ENCODE results near the gene TUBB4A. TPM values are rescaled to one million over a fixed set of nuclear protein-coding genes. Genes with fewer than 3 reads are reported as not detected.

Gene TUBB4A
- total and polyA plus RNA-seq, 8 donors = 0.76 to 3.9 (median 0.89) TPM; not detected in 3

- peak overlapping the region in 3 of 5 donors; percentile 64 to 80 (median 64) for H3K27ac ChIP-seq
Measured at GRCh38 chr19:6482343-6482686, 19.8 kb downstream of the TUBB4A start.

GRCh38 chr19:6481541-6482342 lies 20.4 kb downstream of the TUBB4A start, which contains the start of gene DENND1C:
TSS of gene DENND1C (minus strand) at chr19:6481787. CDS start at chr19:6481695, 92 bp downstream.
- H3K9me3 ChIP-seq = no peaks in the 10 kb centered on the region
- 31 to 51% (median 33%) methylated on average over 15 to 24 of the region's 24 CpGs for WGBS, 5 donors
- no peaks in the 10 kb centered on the region for H3K36me3 ChIP-seq
- H3K4me3 ChIP-seq = peak within 1 kb of the TSS; percentile 11 to 39 (median 38)
- DNase-seq = peak; percentile 52 to 55
- intact Hi-C loops (cut with DNase I; ENCODE audit: low total_unique reads) = no loop called here
- peaks cover 0 to 47% (median 4%) of the 10 kb centered on the region in 3 donors for H3K27me3 ChIP-seq
- peaks cover 0 to 4% (median 3%) of the 10 kb centered on the region in 4 donors for H3K4me1 ChIP-seq
- peak within 1 kb of the TSS; percentile 38 to 80 (median 64) for H3K27ac ChIP-seq
- TF ChIP-seq, protein P1, sequence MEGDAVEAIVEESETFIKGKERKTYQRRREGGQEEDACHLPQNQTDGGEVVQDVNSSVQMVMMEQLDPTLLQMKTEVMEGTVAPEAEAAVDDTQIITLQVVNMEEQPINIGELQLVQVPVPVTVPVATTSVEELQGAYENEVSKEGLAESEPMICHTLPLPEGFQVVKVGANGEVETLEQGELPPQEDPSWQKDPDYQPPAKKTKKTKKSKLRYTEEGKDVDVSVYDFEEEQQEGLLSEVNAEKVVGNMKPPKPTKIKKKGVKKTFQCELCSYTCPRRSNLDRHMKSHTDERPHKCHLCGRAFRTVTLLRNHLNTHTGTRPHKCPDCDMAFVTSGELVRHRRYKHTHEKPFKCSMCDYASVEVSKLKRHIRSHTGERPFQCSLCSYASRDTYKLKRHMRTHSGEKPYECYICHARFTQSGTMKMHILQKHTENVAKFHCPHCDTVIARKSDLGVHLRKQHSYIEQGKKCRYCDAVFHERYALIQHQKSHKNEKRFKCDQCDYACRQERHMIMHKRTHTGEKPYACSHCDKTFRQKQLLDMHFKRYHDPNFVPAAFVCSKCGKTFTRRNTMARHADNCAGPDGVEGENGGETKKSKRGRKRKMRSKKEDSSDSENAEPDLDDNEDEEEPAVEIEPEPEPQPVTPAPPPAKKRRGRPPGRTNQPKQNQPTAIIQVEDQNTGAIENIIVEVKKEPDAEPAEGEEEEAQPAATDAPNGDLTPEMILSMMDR (IDR thresholded peaks at IDR 0.05) = peak in 4 of 7 experiments; percentile 16 to 37 (median 26)
- no peak for TF ChIP-seq EP300 (IDR thresholded peaks at IDR 0.05)

More at GRCh38 chr19:6482343-6482686, 19.8 kb downstream of the TUBB4A start:
- TF ChIP-seq POLR2AphosphoS5 (IDR thresholded peaks at IDR 0.05) (no peak), EP300 (IDR thresholded peaks at IDR 0.05) (no peak), POLR2A (IDR thresholded peaks at IDR 0.05) (no peak)
- TF ChIP-seq, protein P1 (IDR thresholded peaks at IDR 0.05) = no peak
- DNase-seq = no peak
- no peak overlapping the region for H3K4me3 ChIP-seq
- 94 to 97% (median 96%) methylated on average over 8 of the region's 8 CpGs for WGBS, 5 donors
- H3K9me3 ChIP-seq = no peaks in the 10 kb centered on the region
- peaks cover 0 to 41% (median 0%) of the 10 kb centered on the region in 3 donors for H3K27me3 ChIP-seq
- no peaks in the 10 kb centered on the region for H3K36me3 ChIP-seq
- intact Hi-C loops (cut with DNase I; ENCODE audit: low total_unique reads) = no loop called here
- no peaks in the 10 kb centered on the region for H3K4me1 ChIP-seq

DNA sequence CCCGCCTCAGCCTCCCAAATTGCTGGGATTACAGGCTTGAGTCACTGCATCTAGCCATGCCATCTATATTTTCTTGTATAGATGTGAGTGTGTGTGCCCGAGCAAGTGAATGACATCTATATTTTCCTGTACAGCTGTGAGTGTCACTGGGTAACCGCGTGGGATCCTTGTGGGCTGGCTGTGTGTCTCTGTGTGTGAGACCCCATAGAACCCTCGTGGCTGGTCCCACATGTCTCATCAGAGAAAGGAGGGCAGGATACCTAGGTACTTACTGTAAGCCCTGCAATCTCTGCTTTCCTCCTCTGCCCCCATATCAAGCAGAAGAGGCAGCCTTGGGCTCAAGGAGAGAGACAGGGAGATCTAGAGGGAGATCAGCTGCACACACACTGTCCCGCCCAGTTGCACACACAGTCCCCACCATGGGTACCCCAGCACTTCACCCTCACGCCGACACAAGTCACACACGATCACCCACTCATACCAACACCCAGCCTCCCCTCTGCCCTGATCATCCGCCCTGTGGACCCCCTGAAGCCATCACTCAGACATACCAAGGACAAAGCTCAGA lies 21.2 kb downstream of the TUBB4A start:
- Histone ChIP-seq H3K4me1 (peaks cover 2 to 12% (median 10%) of the 10 kb centered on the region in 4 donors), H3K27ac (peak overlapping the region in 4 of 5 donors; percentile 64 to 80 (median 65)), H3K9me3 (no peaks in the 10 kb centered on the region), H3K36me3 (peaks cover 0 to under 1% (median 0%) of the 10 kb centered on the region in 4 donors), H3K4me3 (peak overlapping the region; percentile 11 to 39 (median 38)), H3K27me3 (peaks cover 0 to 55% (median 11%) of the 10 kb centered on the region in 3 donors)
- WGBS, 5 donors = 42 to 78% (median 69%) methylated on average over 5 to 10 of the region's 10 CpGs
- TF ChIP-seq, protein P1 (IDR thresholded peaks at IDR 0.05) = no peak
- TF ChIP-seq EP300 (IDR thresholded peaks at IDR 0.05) (no peak), POLR2AphosphoS5 (IDR thresholded peaks at IDR 0.05) (no peak), POLR2A (IDR thresholded peaks at IDR 0.05) (no peak)
- DNase-seq = no peak
- intact Hi-C loops (cut with DNase I; ENCODE audit: low total_unique reads) = no loop called here

- H3K27me3 ChIP-seq = peaks cover 0 to 65% (median 19%) of the 10 kb centered on the region in 3 donors
- H3K27ac ChIP-seq = no peak overlapping the region
- H3K4me1 ChIP-seq = peaks cover 9 to 21% (median 19%) of the 10 kb centered on the region in 4 donors
- peaks cover 0 to 10% (median 0%) of the 10 kb centered on the region in 4 donors for H3K36me3 ChIP-seq
- no peaks in the 10 kb centered on the region for H3K9me3 ChIP-seq
- 61 to 77% (median 67%) methylated on average over 2 to 7 of the region's 7 CpGs for WGBS, 5 donors
- no peak overlapping the region for H3K4me3 ChIP-seq
- intact Hi-C loops (cut with DNase I; ENCODE audit: low total_unique reads) = no loop called here
- TF ChIP-seq EP300 (IDR thresholded peaks at IDR 0.05) (no peak), POLR2A (IDR thresholded peaks at IDR 0.05) (no peak), POLR2AphosphoS5 (IDR thresholded peaks at IDR 0.05) (no peak)
- TF ChIP-seq, protein P1 (IDR thresholded peaks at IDR 0.05) = no peak
- no peak for DNase-seq
Measured at GRCh38 chr19:6479836-6480398, 22.2 kb downstream of the TUBB4A start.
